ENCODE data around the gene RAB3C.

Gene RAB3C

GRCh38 chr5:58827463-58827862 is 244.6 kb downstream of the RAB3C start:
- no peak for DNase-seq (ENCODE audit: low spot score)

GRCh38 chr5:58828258-58828657 is 245.4 kb downstream of the RAB3C start:
- DNase-seq (ENCODE audit: low spot score): no peak

- no peak for DNase-seq (ENCODE audit: low spot score)
These were observed 251.7 kb downstream of the RAB3C start for GRCh38 chr5:58834242-58835225.

GRCh38 chr5:58836351-58836750 is 253.5 kb downstream of the RAB3C start:
- DNase-seq (ENCODE audit: low spot score): no peak

GRCh38 chr5:58838729-58839128 is 255.9 kb downstream of the RAB3C start:
- no peak for DNase-seq (ENCODE audit: low spot score)

GRCh38 chr5:58842852-58843251 is 260.0 kb downstream of the RAB3C start:
- DNase-seq (ENCODE audit: low spot score): no peak

- no peak for DNase-seq (ENCODE audit: low spot score)
These were observed 261.5 kb downstream of the RAB3C start for GRCh38 chr5:58844395-58844794.

- no peak for DNase-seq (ENCODE audit: low spot score)
These were observed 264.2 kb downstream of the RAB3C start for GRCh38 chr5:58847041-58847440.

- DNase-seq (ENCODE audit: low spot score): no peak
These were observed 266.3 kb downstream of the RAB3C start for GRCh38 chr5:58849223-58849622.

GRCh38 chr5:58849921-58850667 is 267.2 kb downstream of the RAB3C start:
- DNase-seq (ENCODE audit: low spot score): peak; percentile 4

- no peak for DNase-seq (ENCODE audit: low spot score)
These were observed 268.3 kb downstream of the RAB3C start for GRCh38 chr5:58851153-58851552.

GRCh38 chr5:58851571-58851970 is 268.7 kb downstream of the RAB3C start:
- no peak for DNase-seq (ENCODE audit: low spot score)

- DNase-seq (ENCODE audit: low spot score): no peak
These were observed 269.7 kb downstream of the RAB3C start for GRCh38 chr5:58852566-58852965.

- DNase-seq (ENCODE audit: low spot score): no peak
These were observed 271.6 kb downstream of the RAB3C start for GRCh38 chr5:58854441-58854840.

- no peak for DNase-seq (ENCODE audit: low spot score)
These were observed 273.2 kb downstream of the RAB3C start for GRCh38 chr5:58855851-58856739.

- DNase-seq (ENCODE audit: low spot score): no peak
These were observed 274.7 kb downstream of the RAB3C start for GRCh38 chr5:58857609-58858008.

GRCh38 chr5:58860680-58861079 is 277.8 kb downstream of the RAB3C start:
- DNase-seq (ENCODE audit: low spot score): no peak

- no peak for DNase-seq (ENCODE audit: low spot score)
These were observed 286.1 kb downstream of the RAB3C start for GRCh38 chr5:58868931-58869330.

- DNase-seq (ENCODE audit: low spot score): no peak
These were observed 288.9 kb downstream of the RAB3C start for GRCh38 chr5:58871648-58872242.

- no peak for DNase-seq (ENCODE audit: low spot score)
These were observed 289.9 kb downstream of the RAB3C start for GRCh38 chr5:58872670-58873273.

- no peak for DNase-seq (ENCODE audit: low spot score)
These were observed 292.7 kb downstream of the RAB3C start for GRCh38 chr5:58875599-58875998.
